ENCODE data around the gene BMERB1. TPM values are rescaled to one million over a fixed set of nuclear protein-coding genes. Genes with fewer than 3 reads are reported as not detected.

Gene BMERB1
- total and polyA plus RNA-seq, 9 of the 15 experiments (the other 6 are each of a cell fraction or from before 2014, with no cell fraction given), result 0.29 to 2.9 (median 0.94) TPM

DNA sequence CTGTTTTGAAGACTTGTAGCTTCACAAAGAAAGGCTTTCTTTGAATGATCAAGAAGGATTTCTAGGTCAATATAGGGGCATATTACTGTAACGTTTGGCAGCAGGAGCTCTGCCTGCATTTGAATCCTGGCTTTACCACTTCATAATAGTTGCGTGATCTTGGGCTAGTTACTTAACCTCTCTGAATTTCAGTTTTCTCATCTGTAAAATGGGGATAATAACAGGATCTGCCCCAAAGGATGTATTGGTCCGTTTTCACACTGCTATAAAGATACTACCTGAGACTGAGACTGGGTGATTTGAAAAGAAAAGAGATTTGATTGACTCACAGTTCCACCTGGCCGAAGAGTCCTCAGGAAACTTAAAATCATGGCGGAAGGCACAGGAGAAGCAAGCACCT lies 12.5 kb downstream of the BMERB1 start:
- in situ Hi-C loops (cut with MboI) (no loop called here), intact Hi-C loops (cut with micrococcal nuclease) (no loop called here)
- peaks cover 0 to 4% of the 10 kb centered on the region in 2 experiments; a peak in 1 of 5 replicates for H3K27me3 ChIP-seq (ENCODE audit: control insufficient read depth in 2 of 2, insufficient read depth in 2 of 2, low read length in 2 of 2)
- ATAC-seq (no peak), DNase-seq (ENCODE audit: extremely low read depth in 1 of 4, low spot score in 3 of 4) (no peak), FAIRE-seq (no peak)
- no peaks in the 10 kb centered on the region for H3K36me3 ChIP-seq (ENCODE audit: control insufficient read depth, insufficient read depth, low read length)
- H3K27ac ChIP-seq (ENCODE audit: extremely low read depth, low read depth, low read length), result no peak overlapping the region
- no TSS peak for BruUV-seq (replicated peaks)
- H2AFZ ChIP-seq (ENCODE audit: low read depth, low read length), result no peak overlapping the region
- TF ChIP-seq FOXP4 (CRISPR knock-in tag; IDR thresholded peaks at IDR 0.05; ENCODE audit: borderline replicate concordance) (no peak), BCOR (IDR thresholded peaks at IDR 0.05) (peak; percentile 76), FOXJ3 (CRISPR knock-in tag; IDR thresholded peaks at IDR 0.05) (no peak), CTCF (IDR thresholded peaks at IDR 0.05 in 2 of 3, conservative IDR thresholded peaks at IDR 0.05 in 1 of 3; ENCODE audit: insufficient read depth in 2 of 3, low read depth in 1 of 3, low read length in 3 of 3) (0 out of 6 replicates have a peak, but pooled peaks of 1 of the 3 experiments have one; percentile 12), CREB1 (IDR thresholded peaks at IDR 0.05) (no peak), CREB1 (CRISPR knock-in tag; IDR thresholded peaks at IDR 0.05) (no peak), ADNP (tag; IDR thresholded peaks at IDR 0.05) (peak; percentile 39; the same call in 1 of the 2 replicates), NFIC (IDR thresholded peaks at IDR 0.05) (no peak), ZNF77 (CRISPR knock-in tag; IDR thresholded peaks at IDR 0.05) (no peak), RBM25 (IDR thresholded peaks at IDR 0.05; ENCODE audit: low read depth, low read length, severe bottlenecking) (peak; percentile 76)
- TF ChIP-seq, protein P1, sequence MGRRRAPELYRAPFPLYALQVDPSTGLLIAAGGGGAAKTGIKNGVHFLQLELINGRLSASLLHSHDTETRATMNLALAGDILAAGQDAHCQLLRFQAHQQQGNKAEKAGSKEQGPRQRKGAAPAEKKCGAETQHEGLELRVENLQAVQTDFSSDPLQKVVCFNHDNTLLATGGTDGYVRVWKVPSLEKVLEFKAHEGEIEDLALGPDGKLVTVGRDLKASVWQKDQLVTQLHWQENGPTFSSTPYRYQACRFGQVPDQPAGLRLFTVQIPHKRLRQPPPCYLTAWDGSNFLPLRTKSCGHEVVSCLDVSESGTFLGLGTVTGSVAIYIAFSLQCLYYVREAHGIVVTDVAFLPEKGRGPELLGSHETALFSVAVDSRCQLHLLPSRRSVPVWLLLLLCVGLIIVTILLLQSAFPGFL (CRISPR knock-in tag; IDR thresholded peaks at IDR 0.05), result no peak
- TF ChIP-seq, protein P2, sequence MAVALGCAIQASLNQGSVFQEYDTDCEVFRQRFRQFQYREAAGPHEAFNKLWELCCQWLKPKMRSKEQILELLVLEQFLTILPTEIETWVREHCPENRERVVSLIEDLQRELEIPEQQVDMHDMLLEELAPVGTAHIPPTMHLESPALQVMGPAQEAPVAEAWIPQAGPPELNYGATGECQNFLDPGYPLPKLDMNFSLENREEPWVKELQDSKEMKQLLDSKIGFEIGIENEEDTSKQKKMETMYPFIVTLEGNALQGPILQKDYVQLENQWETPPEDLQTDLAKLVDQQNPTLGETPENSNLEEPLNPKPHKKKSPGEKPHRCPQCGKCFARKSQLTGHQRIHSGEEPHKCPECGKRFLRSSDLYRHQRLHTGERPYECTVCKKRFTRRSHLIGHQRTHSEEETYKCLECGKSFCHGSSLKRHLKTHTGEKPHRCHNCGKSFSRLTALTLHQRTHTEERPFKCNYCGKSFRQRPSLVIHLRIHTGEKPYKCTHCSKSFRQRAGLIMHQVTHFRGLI (CRISPR knock-in tag; IDR thresholded peaks at IDR 0.05), result no peak
- H3K79me2 ChIP-seq (ENCODE audit: control insufficient read depth, insufficient read depth, low read length), result no peaks in the 10 kb centered on the region
- no peak overlapping the region for H3K4me2 ChIP-seq (ENCODE audit: insufficient read depth, low read length)
- CTCF ChIA-PET (ENCODE audit: low intra/inter-chr PET ratio), result no interaction called here
- H3K4me3 ChIP-seq, result no peak overlapping the region
- H3K9me1 ChIP-seq (ENCODE audit: control insufficient read depth, insufficient read depth, low read length), result no peaks in the 10 kb centered on the region
- no peaks in the 10 kb centered on the region for H3K4me1 ChIP-seq (replicated peaks in 1 of 2; ENCODE audit: control insufficient read depth in 2 of 2, insufficient read depth in 2 of 2, low read length in 2 of 2)
- POLR2A ChIA-PET, result no interaction called here
- 47% methylated on average over 5 of the region's 5 CpGs for WGBS (ENCODE audit: insufficient coverage, low coverage, missing lambda C conversion rate)
- H4K20me1 ChIP-seq (replicated peaks; ENCODE audit: control insufficient read depth, insufficient read depth, low read length), result no peaks in the 10 kb centered on the region
- peaks cover 3% of the 10 kb centered on the region; the same call in 1 of the 2 replicates for H3K9me3 ChIP-seq (replicated peaks; ENCODE audit: control insufficient read depth, insufficient read depth, low read depth, low read length)
- H3K9ac ChIP-seq (ENCODE audit: insufficient read depth in 1 of 2, low read depth in 2 of 2, low read length in 2 of 2), result no peak overlapping the region

All from K562 (cell line).